Kidney (tissue), 14 donors: ENCODE measurements around the gene TRIM50. TPM values are rescaled to one million over a fixed set of nuclear protein-coding genes. Genes with fewer than 3 reads are reported as not detected.
A peak's percentile ranks its signal among the peaks of the same experiment; 100 is the strongest.

Source experiments
- DNase-seq, 5 donors: peaks; one replicate each; pipeline ENCODE4 v3.0.0-alpha.2; 2013 to 2020
- FAIRE-seq: peaks from 2 replicates; lab custom pipeline; 2012; peaks lifted over from hg19 to GRCh38; lab: Jason Lieb, UNC
- H3K27ac ChIP-seq, 2 donors: one replicate each; pipeline ENCODE4 v1.7.0; 2013; ENCODE audit warnings: low read depth in 2 of 2, low read length in 2 of 2, inconsistent platforms in 1 of 2
- H3K27me3 ChIP-seq: one replicate; pipeline ENCODE4 v1.7.1; 2013; ENCODE audit warnings: low read length, inconsistent platforms; ENCODE audit not compliant: control insufficient read depth, insufficient read depth
- H3K36me3 ChIP-seq, 3 donors: one replicate each; pipeline versions ENCODE4 v1.7.0 to v1.7.1; 2013; ENCODE audit warnings: low read length in 3 of 3, control low read depth in 1 of 3, inconsistent platforms in 1 of 3; ENCODE audit not compliant: insufficient read depth in 3 of 3, control insufficient read depth in 2 of 3
- H3K4me1 ChIP-seq, 3 donors: one replicate each; pipeline versions ENCODE4 v1.7.0 to v1.7.1; 2013; ENCODE audit warnings: low read length in 3 of 3, inconsistent platforms in 1 of 3, low read depth in 1 of 3; ENCODE audit not compliant: control insufficient read depth in 2 of 3, insufficient read depth in 2 of 3
- H3K4me3 ChIP-seq, 3 donors: one replicate each; pipeline versions ENCODE4 v1.7.0 to v1.8.1; 2013; ENCODE audit warnings: low read length in 3 of 3, control low read depth in 1 of 3, inconsistent platforms in 1 of 3
- H3K9ac ChIP-seq, 3 donors: one replicate each; pipeline versions ENCODE4 v1.7.0 to v1.7.1; 2013; ENCODE audit warnings: low read length in 3 of 3, control low read depth in 1 of 3, inconsistent platforms in 1 of 3
- H3K9me3 ChIP-seq, 3 donors: one replicate each; pipeline versions ENCODE4 v1.7.0 to v1.7.1; 2013; ENCODE audit warnings: low read length in 3 of 3, control low read depth in 1 of 3, inconsistent platforms in 1 of 3; ENCODE audit not compliant: control insufficient read depth in 2 of 3, insufficient read depth in 1 of 3
- CTCF ChIP-seq: IDR thresholded peaks from 3 replicates; pipeline ENCODE4 v1.5.1; 2012; ENCODE audit warnings: mild to moderate bottlenecking, moderate library complexity, borderline replicate concordance; ENCODE audit not compliant: insufficient read depth; ENCODE audit errors: extremely low read depth
- intact Hi-C: fragments of 100-400 bp; cut with DNase I; formaldehyde crosslinking; loops from one replicate; pipeline ENCODE4 v1.11.1; 2022
- polyA plus RNA-seq: library from polyadenylated mRNA; stranded (reverse); fragments of 350-450 nt; fragmentation: Illumina TruSeq; extraction: RNeasy Lipid Tissue Mini Kit (QIAGEN cat#74804); gene quantifications from one replicate; pipeline ENCODE4 v1.2.3, GENCODE V29; 2014; ENCODE audit warnings: low read depth, low replicate concordance; ENCODE audit not compliant: insufficient read depth
- total RNA-seq: library from RNA; stranded (reverse); fragmentation: NEBNext Ultra II Directional; extraction: Animal tissue kit (Norgen Biotek cat#: 25700); gene quantifications from one replicate; pipeline ENCODE4 v1.2.1, GENCODE V29; 2021
- donor health status: control.
- donor health status: control.
- donor health status: control.
- donor health status: control.
- donor health status: control.
- donor health status: DM: yes; HTN: yes; CAD: no.
- donor health status: Normal renal cell carcinoma (clear cell type).

The TRIM50 gene
- total and polyA plus RNA-seq, 2 donors from 2014 or later: 0.19 to 14.0 TPM

- DNase-seq: no peak
- TF ChIP-seq CTCF: no peak
- no peaks in the 10 kb centered on the region for H3K36me3 ChIP-seq
- no peak overlapping the region for H3K27ac ChIP-seq
- intact Hi-C loops: no loop called here
- H3K9me3 ChIP-seq: no peaks in the 10 kb centered on the region
- H3K4me3 ChIP-seq: no peak overlapping the region
- H3K27me3 ChIP-seq: no peaks in the 10 kb centered on the region
- FAIRE-seq: no peak
- no peak overlapping the region for H3K9ac ChIP-seq
- peaks cover 0 to 6% (median 0%) of the 10 kb centered on the region in 3 donors for H3K4me1 ChIP-seq
Measured at GRCh38 chr7:73359306-73359705, 31.4 kb upstream of the TRIM50 start.

- H3K9me3 ChIP-seq: no peaks in the 10 kb centered on the region
- H3K27ac ChIP-seq: no peak overlapping the region
- H3K36me3 ChIP-seq: no peaks in the 10 kb centered on the region
- no peak for FAIRE-seq
- peaks cover 0 to 6% (median 0%) of the 10 kb centered on the region in 3 donors for H3K4me1 ChIP-seq
- DNase-seq: peak in 1 of 5 donors; percentile 47
- peak overlapping the region in 2 of 3 donors; percentile 53 to 56 for H3K4me3 ChIP-seq
- H3K27me3 ChIP-seq: no peaks in the 10 kb centered on the region
- intact Hi-C loops: no loop called here
- TF ChIP-seq CTCF: no peak
- peak overlapping the region in 1 of 3 donors; percentile 29 for H3K9ac ChIP-seq
Measured at GRCh38 chr7:73358590-73359275, 30.9 kb upstream of the TRIM50 start.

GRCh38 chr7:73356159-73356558 is 28.3 kb upstream of the TRIM50 start:
- Histone ChIP-seq H3K27ac (no peak overlapping the region), H3K9me3 (no peaks in the 10 kb centered on the region), H3K27me3 (no peaks in the 10 kb centered on the region), H3K4me1 (peaks cover 0 to 6% (median 0%) of the 10 kb centered on the region in 3 donors), H3K9ac (no peak overlapping the region), H3K4me3 (no peak overlapping the region), H3K36me3 (no peaks in the 10 kb centered on the region)
- intact Hi-C loops: no loop called here
- no peak for DNase-seq
- no peak for TF ChIP-seq CTCF
- FAIRE-seq: no peak
